Motor neuron (in vitro differentiated cells): ENCODE measurements around the gene LSM8. TPM values are rescaled to one million over a fixed set of nuclear protein-coding genes. Genes with fewer than 3 reads are reported as not detected.
"Not testable (repeated sequence)": the region's sequence is repeated elsewhere in the genome, so short reads cannot be mapped to it uniquely, and the experiment has no call there.

Source experiments
- ATAC-seq, 8 experiments: fragments of 200-7000 bp; cut with Tn5 transposase; replicated peaks in 6 of 8; 2 replicates each; pipeline ENCODE4 v1.8.0; 2021; ENCODE audit warnings: mild to moderate bottlenecking in 8 of 8, moderate library complexity in 8 of 8
- H3K27ac ChIP-seq, 2 donors: fragments of 250-450 bp; sonication (Bioruptor Pico); 2 replicates each; pipeline ENCODE4 v1.9.0; 2021; ENCODE audit warnings: antibody characterized with exemption in 2 of 2, mild to moderate bottlenecking in 2 of 2, moderate library complexity in 1 of 2
- H3K4me1 ChIP-seq, 2 donors: fragments of 250-450 bp; sonication (Bioruptor Pico); replicated peaks in 1 of 2; 2 replicates each; pipeline ENCODE4 v1.6.1; 2021; ENCODE audit warnings: antibody characterized with exemption in 2 of 2, mild to moderate bottlenecking in 2 of 2, moderate library complexity in 1 of 2
- H3K4me3 ChIP-seq, 5 donors: fragments of 250-450 bp; sonication (Bioruptor Pico); 2 replicates each; pipeline ENCODE4 v1.9.0; 2021; ENCODE audit warnings: antibody characterized with exemption in 5 of 5, mild to moderate bottlenecking in 5 of 5, moderate library complexity in 4 of 5
- WGBS, 10 experiments: fragments of 450-650 bp; shearing (Covaris generic); methylation state at CpG; one replicate each; pipeline ENCODE4 v1.0.0; 2022; 5-methylcytosine and 5-hydroxymethylcytosine counted together
- in situ Hi-C, 9 experiments: fragments of 400-800 bp; cut with MboI; loops; one replicate each; pipeline ENCODE4 v1.15.0; 2021; ENCODE audit warnings: low sequenced_read_pairs in 9 of 9, low pct_unique_long_range_greater_than_20kb in 2 of 9; ENCODE audit not compliant: unreplicated experiment in 9 of 9
- total RNA-seq, 8 experiments: library from RNA; unstranded; fragments of 300-600 nt; gene quantifications; 2 replicates each; pipeline versions ENCODE4 v1.2.3 to v1.2.4, GENCODE V29; 2022

LSM8 gene
- total RNA-seq, 8 experiments from 2014 or later: 28.3 to 46.1 (median 44.3) TPM

GRCh38 chr7:118218413-118219156 lies 34.6 kb downstream of the LSM8 start:
- H3K4me3 ChIP-seq: no peak overlapping the region
- ATAC-seq: no peak
- WGBS, 10 experiments: 47 to 95% (median 74%) methylated on average over 4 to 8 of the region's 8 CpGs
- peaks cover 0 to 13% of the 10 kb centered on the region in 2 donors for H3K4me1 ChIP-seq
- in situ Hi-C loops: no loop called here
- no peak overlapping the region for H3K27ac ChIP-seq

GRCh38 chr7:118219157-118219512 lies 35.2 kb downstream of the LSM8 start:
- 50 to 100% (median 98%) methylated on average over 1 to 3 of the region's 3 CpGs for WGBS, 10 experiments
- no peak for ATAC-seq
- in situ Hi-C loops: no loop called here
- Histone ChIP-seq H3K27ac (no peak overlapping the region), H3K4me1 (peaks cover 0 to 13% of the 10 kb centered on the region in 2 donors), H3K4me3 (no peak overlapping the region)

GRCh38 chr7:118220583-118220982 lies 36.6 kb downstream of the LSM8 start:
- peaks cover 0 to 13% of the 10 kb centered on the region in 2 donors for H3K4me1 ChIP-seq
- no peak overlapping the region for H3K4me3 ChIP-seq
- no peak overlapping the region for H3K27ac ChIP-seq
- no peak for ATAC-seq
- in situ Hi-C loops: no loop called here
- 32 to 67% (median 60%) methylated on average over 1 to 3 of the region's 3 CpGs; no CpG with 5 or more reads in 5 of the 10 experiments for WGBS, 10 experiments

GRCh38 chr7:118222591-118222990 lies 38.6 kb downstream of the LSM8 start:
- Histone ChIP-seq H3K4me3 (no peak overlapping the region), H3K4me1 (peaks cover 0 to 9% of the 10 kb centered on the region in 2 donors), H3K27ac (no peak overlapping the region)
- WGBS, 10 experiments: 0 to 80% (median 63%) methylated on average over 1 of the region's 1 CpG; no CpG with 5 or more reads in 5 of the 10 experiments
- in situ Hi-C loops: no loop called here
- ATAC-seq: no peak

GRCh38 chr7:118224521-118224920 lies 40.6 kb downstream of the LSM8 start, which contains the start of gene ANKRD7:
ANKRD7 (plus strand) TSS chr7:118224704; CDS start chr7:118224831, 127 bp downstream.
- no peak within 1 kb of the TSS for H3K27ac ChIP-seq
- in situ Hi-C loops: no loop called here
- H3K4me1 ChIP-seq: no peaks in the 10 kb centered on the region
- no peak within 1 kb of the TSS for H3K4me3 ChIP-seq
- WGBS, 10 experiments: 70 to 94% (median 83%) methylated on average over 4 to 15 of the region's 18 CpGs; no CpG with 5 or more reads in 2 of the 10 experiments
- ATAC-seq: no peak

- in situ Hi-C loops: no loop called here
- H3K27ac ChIP-seq: no peak overlapping the region
- WGBS, 10 experiments: 14 to 100% (median 93%) methylated on average over 1 of the region's 1 CpG
- no peak for ATAC-seq
- H3K4me3 ChIP-seq: no peak overlapping the region
- no peaks in the 10 kb centered on the region for H3K4me1 ChIP-seq
These were observed 48.9 kb downstream of the LSM8 start for GRCh38 chr7:118232837-118233236.

- Histone ChIP-seq H3K4me3 (no peak overlapping the region), H3K27ac (no peak overlapping the region), H3K4me1 (no peaks in the 10 kb centered on the region)
- 20 to 100% (median 84%) methylated on average over 1 of the region's 1 CpG for WGBS, 10 experiments
- ATAC-seq: no peak
- in situ Hi-C loops: no loop called here
These were observed 49.8 kb downstream of the LSM8 start for GRCh38 chr7:118233799-118234198.

- Histone ChIP-seq H3K4me3 (no peak overlapping the region), H3K27ac (no peak overlapping the region), H3K4me1 (no peaks in the 10 kb centered on the region)
- ATAC-seq: no peak
- in situ Hi-C loops: no loop called here
- WGBS, 10 experiments: 57 to 100% (median 93%) methylated on average over 1 to 3 of the region's 3 CpGs; no CpG with 5 or more reads in 5 of the 10 experiments
These were observed 55.0 kb downstream of the LSM8 start for GRCh38 chr7:118239014-118239413.

- H3K4me1 ChIP-seq, in situ Hi-C loops, ATAC-seq, H3K27ac ChIP-seq, H3K4me3 ChIP-seq: not testable (repeated sequence)
- 80% methylated on average over 2 of the region's 2 CpGs; no CpG with 5 or more reads in 9 of the 10 experiments for WGBS, 10 experiments
These were observed 56.4 kb downstream of the LSM8 start for GRCh38 chr7:118240320-118240719.

Other genes starting within 250 kb of the LSM8 start
- 1 to 10 TPM in 3 of 8 experiments, under 1 TPM in 2, not detected in 3; 0.33 to 1.8 (median 1.2) TPM for gene ANKRD7, start 40.5 kb downstream of the LSM8 start, total RNA-seq